Brain pericyte (primary cell): ENCODE results near the gene COQ2.
A peak's percentile ranks its signal among the peaks of the same experiment; 100 is the strongest.
"Not testable (repeated sequence)": the region's sequence is repeated elsewhere in the genome, so short reads cannot be mapped to it uniquely, and the experiment has no call there.

Source experiments
- DNase-seq: peaks from one replicate; pipeline ENCODE4 v3.0.0-alpha.2; 2012; ENCODE audit warnings: low read depth, low spot score

The COQ2 gene, protein sequence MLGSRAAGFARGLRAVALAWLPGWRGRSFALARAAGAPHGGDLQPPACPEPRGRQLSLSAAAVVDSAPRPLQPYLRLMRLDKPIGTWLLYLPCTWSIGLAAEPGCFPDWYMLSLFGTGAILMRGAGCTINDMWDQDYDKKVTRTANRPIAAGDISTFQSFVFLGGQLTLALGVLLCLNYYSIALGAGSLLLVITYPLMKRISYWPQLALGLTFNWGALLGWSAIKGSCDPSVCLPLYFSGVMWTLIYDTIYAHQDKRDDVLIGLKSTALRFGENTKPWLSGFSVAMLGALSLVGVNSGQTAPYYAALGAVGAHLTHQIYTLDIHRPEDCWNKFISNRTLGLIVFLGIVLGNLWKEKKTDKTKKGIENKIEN

DNA sequence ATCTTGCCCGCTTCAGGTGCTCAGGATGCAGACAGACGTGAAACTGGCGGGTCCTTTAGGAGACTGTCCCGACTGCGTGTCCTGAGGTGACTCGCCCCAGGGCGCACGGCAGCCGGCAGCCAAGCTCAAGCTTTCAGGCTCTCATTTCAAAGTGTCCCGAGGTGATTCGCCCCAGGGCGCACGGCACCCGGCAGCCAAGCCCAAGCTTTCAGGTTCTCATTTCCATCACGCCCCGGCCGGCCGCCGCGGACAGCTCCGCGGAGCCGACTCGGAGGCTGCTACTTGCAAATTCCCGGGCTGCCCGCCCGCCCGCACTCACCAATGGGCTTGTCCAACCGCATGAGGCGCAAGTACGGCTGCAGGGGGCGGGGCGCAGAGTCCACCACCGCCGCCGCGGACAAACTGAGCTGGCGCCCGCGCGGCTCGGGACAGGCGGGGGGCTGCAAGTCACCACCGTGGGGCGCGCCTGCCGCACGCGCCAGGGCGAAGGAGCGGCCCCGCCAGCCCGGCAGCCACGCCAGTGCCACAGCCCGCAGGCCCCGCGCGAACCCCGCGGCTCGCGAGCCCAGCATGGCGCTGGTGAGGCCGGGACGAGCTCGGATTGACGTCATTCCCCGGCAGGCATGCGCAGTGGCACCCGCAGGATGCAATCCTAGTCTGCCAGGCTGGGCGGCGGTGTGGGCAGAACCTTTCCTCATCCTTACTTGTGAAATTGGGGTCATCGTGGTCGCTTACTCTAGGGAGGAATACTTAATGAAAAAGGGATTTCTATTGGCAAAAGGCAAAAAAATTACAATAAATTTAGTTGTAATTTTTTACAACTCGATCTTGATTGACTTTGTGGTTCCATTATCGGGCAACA, at the start of gene COQ2:
Gene COQ2, minus strand, starts transcription at position 606 of the 862 bp plus-strand sequence. Its CDS starts 34 bp downstream, at position 572.
- DNase-seq: peak; percentile 82

- no peak for DNase-seq
Observed at GRCh38 chr4:83331956-83332355, 47.4 kb upstream of the COQ2 start.

DNA sequence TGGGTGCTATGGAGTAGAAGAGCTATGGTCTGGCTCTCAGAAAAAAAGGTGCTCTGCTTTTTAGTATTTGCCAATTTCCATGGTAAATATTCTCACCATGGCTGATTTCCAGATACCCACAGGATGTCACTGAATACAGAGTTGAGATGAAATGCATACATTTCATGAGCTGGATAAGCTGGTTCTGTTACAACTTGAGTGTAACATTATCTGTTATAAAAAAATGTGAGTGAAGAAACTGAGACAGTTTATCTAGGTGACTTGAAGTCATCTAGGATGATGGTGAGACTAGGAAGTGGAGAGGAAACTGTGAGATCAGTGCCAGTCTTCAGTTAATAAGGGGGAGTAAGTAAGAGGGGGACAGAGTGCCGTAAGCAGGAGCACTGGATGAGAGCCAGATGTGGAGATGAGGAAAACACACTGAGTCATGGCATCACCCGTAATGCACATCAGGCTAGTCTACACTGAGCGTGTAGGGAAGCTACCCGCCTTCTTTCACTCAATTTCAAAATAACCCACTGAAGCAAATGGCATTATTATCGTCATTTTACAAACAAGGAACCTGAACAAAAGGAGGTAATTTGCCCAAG, 45.0 kb upstream of the COQ2 start:
- DNase-seq: no peak

DNA sequence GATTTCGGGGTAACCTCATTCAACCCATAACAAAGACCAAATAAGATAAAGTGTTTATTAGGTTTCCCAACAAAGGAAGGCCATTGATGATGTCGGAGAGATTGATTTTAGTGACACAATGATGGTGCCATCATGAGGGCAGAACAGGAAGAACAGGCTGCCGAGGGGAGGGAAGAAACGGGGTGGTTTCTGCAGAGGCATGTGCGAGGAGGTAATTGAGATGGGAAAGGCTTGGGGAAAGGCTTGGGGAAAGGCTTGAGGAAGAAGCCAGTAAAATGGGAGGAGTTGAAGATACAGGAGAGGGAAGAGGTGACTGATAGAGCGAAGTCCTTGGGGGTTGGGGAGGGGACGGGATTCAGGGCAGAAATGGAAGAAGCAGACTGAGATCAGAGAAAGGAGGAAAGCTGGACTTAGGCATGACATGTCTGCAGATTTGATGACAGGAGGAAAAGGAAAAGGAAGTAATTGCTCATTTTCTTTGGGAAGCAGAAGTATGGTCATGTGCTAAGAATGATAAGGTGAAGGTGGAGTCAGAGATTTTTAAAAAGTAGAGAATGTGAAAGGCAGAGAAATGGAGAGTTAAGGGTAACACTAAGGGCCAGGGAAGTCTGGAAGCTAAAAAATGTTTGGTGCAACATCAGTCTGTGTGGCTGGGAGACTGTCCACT, 44.1 kb upstream of the COQ2 start:
- DNase-seq: no peak

DNA sequence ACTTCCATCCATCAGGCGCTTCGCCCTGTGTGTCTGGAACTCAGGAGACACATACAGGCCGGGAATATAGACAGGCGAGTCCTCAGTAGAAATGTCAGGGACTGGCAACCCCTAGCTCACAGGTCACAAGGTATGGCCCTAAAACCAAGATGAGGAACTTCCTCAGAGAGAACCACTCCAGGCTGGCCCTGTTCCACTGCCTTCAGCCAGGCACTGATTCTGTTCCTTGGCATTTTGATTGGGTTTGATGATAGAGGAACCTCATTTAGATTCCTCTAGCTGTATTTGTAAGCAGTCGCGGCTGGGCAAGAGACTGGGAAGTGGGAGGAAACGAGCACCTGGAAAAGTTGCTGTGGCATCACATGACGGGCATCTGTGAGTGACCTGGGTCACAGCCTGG, 41.9 kb upstream of the COQ2 start:
- no peak for DNase-seq

- not testable (repeated sequence) for DNase-seq
Observed at GRCh38 chr4:83325306-83325705, 40.7 kb upstream of the COQ2 start.

GRCh38 chr4:83323136-83323535, 38.5 kb upstream of the COQ2 start:
- no peak for DNase-seq

DNA sequence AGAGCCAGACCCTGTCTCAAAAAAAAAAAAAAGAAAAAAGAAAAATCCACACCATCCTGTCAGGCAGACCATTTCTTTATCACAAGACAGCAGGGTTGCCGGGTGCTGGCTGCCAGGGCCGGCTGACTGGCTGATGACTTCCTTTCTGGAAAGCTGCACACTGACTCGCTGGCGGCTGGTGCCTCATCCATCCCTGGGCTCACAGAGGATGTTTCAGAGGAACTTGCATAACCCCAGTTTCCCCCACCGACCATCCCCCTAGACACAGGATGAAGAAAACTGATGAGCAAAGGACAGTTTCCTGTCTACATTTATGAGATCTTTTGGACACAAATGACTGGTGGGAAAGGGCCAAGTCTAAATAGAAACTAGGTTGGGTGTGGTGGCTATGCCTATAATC, 36.0 kb upstream of the COQ2 start:
- no peak for DNase-seq

- DNase-seq: no peak
Observed at GRCh38 chr4:83318666-83319065, 34.1 kb upstream of the COQ2 start.

DNA sequence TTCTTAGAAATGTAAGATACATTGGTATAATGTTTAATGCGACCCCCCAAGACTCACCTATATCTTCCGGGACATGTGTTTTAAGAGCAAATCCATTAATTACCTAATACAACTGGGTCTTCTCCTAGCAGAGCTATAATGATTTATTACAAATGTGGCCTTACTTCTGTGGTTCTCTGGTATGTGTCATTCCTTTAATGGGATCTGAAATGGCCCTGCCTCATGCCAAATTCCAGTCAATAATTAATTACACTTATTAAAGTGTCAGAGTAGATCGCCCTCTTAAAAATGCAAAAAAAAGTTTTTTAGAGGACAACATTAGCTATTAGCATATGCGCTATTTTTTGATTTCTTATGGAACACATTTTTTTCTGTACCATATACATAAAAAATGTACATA, 33.1 kb upstream of the COQ2 start:
- no peak for DNase-seq

DNA sequence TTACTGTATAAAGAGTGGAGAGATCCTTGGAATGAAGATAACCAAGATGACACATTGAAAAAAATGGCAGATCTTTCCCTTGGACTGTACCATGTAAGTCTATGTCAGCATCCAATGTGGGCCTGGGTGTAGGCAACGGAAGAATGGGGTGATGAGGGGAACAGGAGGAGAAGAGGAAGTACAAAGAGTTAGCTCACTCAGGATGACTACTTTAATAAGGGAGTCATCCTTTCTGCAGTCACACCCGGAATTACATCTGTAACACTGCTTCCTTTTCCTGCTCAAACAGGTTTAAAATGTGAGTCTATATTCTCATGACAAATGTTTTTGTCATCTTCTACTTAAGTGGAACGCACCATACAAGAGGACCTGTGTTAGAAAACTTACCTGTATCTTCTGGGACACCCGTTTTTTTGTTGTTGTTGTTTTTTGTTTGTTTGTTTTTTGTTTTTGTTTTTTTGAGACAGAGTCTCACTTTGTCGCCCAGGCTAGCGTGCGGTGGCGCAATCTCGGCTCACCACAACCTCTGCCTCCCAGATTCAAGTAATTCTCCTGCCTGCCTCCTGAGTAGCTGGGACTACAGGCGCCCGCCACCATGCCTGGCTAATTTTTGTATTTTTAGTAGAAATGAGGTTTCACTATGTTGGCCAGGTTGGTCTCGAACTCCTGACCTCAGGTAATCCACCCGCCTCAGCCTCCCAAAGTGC, 32.0 kb upstream of the COQ2 start:
- no peak for DNase-seq

DNA sequence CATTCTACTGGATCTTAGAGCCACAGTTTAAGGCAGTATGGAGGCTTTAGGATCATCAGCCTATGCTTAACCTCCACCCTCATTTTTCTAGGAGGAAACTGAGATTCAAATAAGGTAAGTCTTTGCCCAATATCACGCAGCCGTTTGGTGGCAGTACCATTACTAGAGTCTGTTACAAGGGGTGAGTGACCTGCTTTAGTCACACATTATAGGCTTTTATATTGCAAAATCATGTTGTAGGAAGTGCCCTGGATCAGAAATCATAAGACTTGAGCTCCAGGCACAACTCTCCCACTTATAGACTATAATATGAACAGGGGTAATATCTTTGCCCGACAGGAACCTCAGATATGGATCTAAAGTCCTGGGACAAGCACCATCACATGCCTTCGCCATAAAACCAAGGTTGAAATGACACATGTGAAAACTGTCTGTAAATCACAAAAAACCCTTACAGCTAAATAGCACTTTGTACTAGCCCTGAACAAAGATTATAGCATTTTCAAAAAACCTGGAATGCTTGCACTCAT, 30.8 kb upstream of the COQ2 start:
- DNase-seq: no peak

GRCh38 chr4:83308672-83309071, 24.1 kb upstream of the COQ2 start:
- no peak for DNase-seq

DNA sequence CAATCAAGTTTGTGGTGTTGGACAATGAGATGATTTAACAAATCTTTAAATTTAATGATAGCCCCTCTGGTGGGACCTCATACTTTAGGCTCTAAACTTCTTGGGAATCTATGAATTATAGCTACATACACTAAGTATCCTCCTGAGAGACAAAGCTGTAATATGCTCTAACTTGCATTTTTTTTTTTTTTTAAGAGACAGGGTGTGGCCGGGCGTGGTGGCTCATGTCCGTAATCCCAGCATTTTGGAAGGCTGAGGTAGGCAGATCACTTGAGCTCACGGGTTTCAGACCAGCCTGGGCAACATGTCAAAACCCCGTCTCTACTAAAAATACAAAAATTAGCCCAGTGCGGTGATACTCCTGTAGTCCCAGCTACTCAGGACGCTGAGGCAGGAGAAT, 23.3 kb upstream of the COQ2 start:
- no peak for DNase-seq

- no peak for DNase-seq
Observed at GRCh38 chr4:83305187-83305586, 20.6 kb upstream of the COQ2 start.

GRCh38 chr4:83297548-83298260, 13.1 kb upstream of the COQ2 start:
- DNase-seq: no peak

GRCh38 chr4:83293305-83294046, 8.9 kb upstream of the COQ2 start:
- DNase-seq: no peak

DNA sequence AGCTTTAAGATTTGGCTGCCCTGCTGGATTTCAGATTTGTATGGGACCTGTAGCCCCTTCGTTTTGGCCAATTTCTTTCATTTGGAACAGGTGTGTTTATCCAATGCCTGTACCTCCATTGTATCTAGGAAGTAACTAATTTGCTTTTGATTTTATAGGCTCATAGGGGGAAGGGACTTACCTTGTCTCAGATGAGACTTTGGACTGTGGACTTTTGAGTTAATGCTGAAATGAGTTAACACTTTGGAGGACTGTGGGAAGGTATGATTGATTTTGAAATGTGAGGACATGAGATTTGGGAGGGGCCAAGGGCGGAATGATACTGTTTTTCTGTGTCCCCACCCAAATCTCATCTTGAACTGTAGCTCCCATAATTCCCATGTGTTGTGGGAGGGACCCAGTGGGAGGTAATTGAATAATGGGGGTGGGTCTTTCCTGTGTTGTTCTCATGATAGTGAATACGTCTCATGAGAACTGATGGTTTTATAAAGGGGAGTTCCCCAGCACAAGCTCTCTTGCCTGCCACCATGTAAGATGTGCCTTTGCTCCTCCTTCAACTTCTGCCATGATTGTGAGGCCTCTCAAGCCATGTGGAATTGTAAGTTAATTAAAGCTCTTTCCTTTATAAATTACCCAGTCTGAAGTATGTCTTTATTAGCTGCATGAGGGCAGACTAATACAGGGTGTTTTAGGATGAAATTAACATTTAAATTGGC, 5.6 kb upstream of the COQ2 start:
- DNase-seq: not testable (repeated sequence)

- not testable (repeated sequence) for DNase-seq
Observed at GRCh38 chr4:83288381-83288780, 3.8 kb upstream of the COQ2 start.
